IMR-90 (cell line): ENCODE data around the gene GOLGA6A. TPM values are rescaled to one million over a fixed set of nuclear protein-coding genes. Genes with fewer than 3 reads are reported as not detected.

Experiments used
- ATAC-seq: fragments of 200-7000 bp; cut with Tn5 transposase; 2 replicates; pipeline ENCODE4 v1.9.1; 2020; ENCODE audit warnings: low read depth, mild to moderate bottlenecking, moderate library complexity
- BruUV-seq: library from RNA; stranded (reverse); fragments of 400-500 nt; replicated peaks from 2 replicates; lab custom pipeline; 2021; lab: Mats Ljungman, UMichigan
- CTCF ChIA-PET: fragments of 300-600 bp; formaldehyde crosslinking; extraction: SDS; loops from one replicate; lab custom pipeline; 2021; ENCODE audit warnings: antibody characterized with exemption; lab: Yijun Ruan, JAX
- POLR2A ChIA-PET: fragments of 300-600 bp; sonication (Branson Sonifier 250); formaldehyde crosslinking; loops from one replicate; lab custom pipeline; 2022; ENCODE audit warnings: antibody characterized with exemption; ENCODE audit not compliant: unreplicated experiment; lab: Charles Lee
- DNase-seq: peaks from one replicate; pipeline ENCODE4 v3.0.0; 2013
- H2AFZ ChIP-seq: replicated peaks from 2 replicates; pipeline ENCODE3; 2013; ENCODE audit warnings: low read length, mild to moderate bottlenecking; ENCODE audit not compliant: poor library complexity
- H2AK5ac ChIP-seq: 2 replicates; pipeline ENCODE4 v1.6.1; 2013; ENCODE audit warnings: low read depth, low read length, inconsistent platforms
- H2AK9ac ChIP-seq: replicated peaks from 2 replicates; pipeline ENCODE3; 2013; ENCODE audit warnings: mild to moderate bottlenecking, low read depth, low read length, moderate library complexity; ENCODE audit not compliant: poor library complexity
- H2BK120ac ChIP-seq: 2 replicates; pipeline ENCODE4 v1.6.1; 2013; ENCODE audit warnings: low read depth, low read length, inconsistent platforms
- H2BK15ac ChIP-seq: 3 replicates; pipeline ENCODE4 v1.6.1; 2013; ENCODE audit warnings: low read depth, low read length, inconsistent platforms
- H2BK20ac ChIP-seq: 2 replicates; pipeline ENCODE4 v1.6.1; 2013; ENCODE audit warnings: low read depth, mild to moderate bottlenecking, inconsistent platforms, low read length, moderate library complexity
- H2BK5ac ChIP-seq: 2 replicates; pipeline ENCODE4 v1.6.1; 2013; ENCODE audit warnings: mild to moderate bottlenecking, low read depth, low read length, inconsistent platforms; ENCODE audit not compliant: poor library complexity, severe bottlenecking
- H3K14ac ChIP-seq: replicated peaks from 2 replicates; pipeline ENCODE4 v1.6.1; 2013; ENCODE audit warnings: low read depth, low read length, inconsistent platforms
- H3K18ac ChIP-seq: 2 replicates; pipeline ENCODE4 v1.6.1; 2013; ENCODE audit warnings: low read depth, low read length, control low read depth
- H3K23ac ChIP-seq: 2 replicates; pipeline ENCODE4 v1.6.1; 2013; ENCODE audit warnings: low read depth, low read length, inconsistent platforms
- H3K27ac ChIP-seq: 2 replicates; pipeline ENCODE4 v1.5.1; 2013; ENCODE audit warnings: mild to moderate bottlenecking, control low read depth, low read length; ENCODE audit not compliant: insufficient read depth
- H3K27me3 ChIP-seq: 2 replicates; pipeline ENCODE4 v1.6.1; 2013; ENCODE audit warnings: low read length; ENCODE audit not compliant: control insufficient read depth, insufficient read depth
- H3K36me3 ChIP-seq: 2 replicates; pipeline ENCODE4 v1.6.1; 2013; ENCODE audit warnings: low read length, mixed read lengths; ENCODE audit not compliant: control insufficient read depth, insufficient read depth
- H3K4ac ChIP-seq: 2 replicates; pipeline ENCODE4 v1.6.1; 2013; ENCODE audit warnings: low read depth, low read length, inconsistent platforms
- H3K4me1 ChIP-seq: 2 replicates; pipeline ENCODE4 v1.6.1; 2013; ENCODE audit warnings: low read length, mixed read lengths; ENCODE audit not compliant: control insufficient read depth, insufficient read depth
- H3K4me2 ChIP-seq: 2 replicates; pipeline ENCODE4 v1.6.1; 2013; ENCODE audit warnings: low read depth, mild to moderate bottlenecking, control low read depth, low read length, moderate library complexity
- H3K4me3 ChIP-seq: 2 replicates; pipeline ENCODE4 v1.5.1; 2013; ENCODE audit warnings: low read depth, mild to moderate bottlenecking, control low read depth, low read length, moderate library complexity; ENCODE audit not compliant: insufficient read depth
- H3K56ac ChIP-seq: 2 replicates; pipeline ENCODE4 v1.6.1; 2013; ENCODE audit warnings: low read length, inconsistent platforms; ENCODE audit not compliant: insufficient read depth; ENCODE audit errors: extremely low read depth
- H3K79me1 ChIP-seq, 2 experiments: 2 replicates each; pipeline ENCODE4 v1.6.1; 2013; ENCODE audit warnings: low read length in 2 of 2, inconsistent platforms in 1 of 2, low read depth in 1 of 2
- H3K9ac ChIP-seq: 2 replicates; pipeline ENCODE4 v1.6.1; 2013; ENCODE audit warnings: low read depth, low read length, control low read depth
- H3K9me1 ChIP-seq: 2 replicates; pipeline ENCODE4 v1.6.1; 2013; ENCODE audit warnings: low read length, inconsistent platforms; ENCODE audit not compliant: insufficient read depth
- H3K9me3 ChIP-seq: 2 replicates; pipeline ENCODE4 v1.6.1; 2013; ENCODE audit warnings: low read length; ENCODE audit not compliant: control insufficient read depth, insufficient read depth
- H4K20me1 ChIP-seq: 2 replicates; pipeline ENCODE4 v1.6.1; 2013; ENCODE audit warnings: low read length, inconsistent platforms; ENCODE audit not compliant: insufficient read depth
- H4K5ac ChIP-seq: 2 replicates; pipeline ENCODE4 v1.6.1; 2013; ENCODE audit warnings: mild to moderate bottlenecking, low read depth, low read length, control low read depth
- H4K8ac ChIP-seq, 2 experiments: 2 replicates each; pipeline ENCODE4 v1.6.1; 2013; ENCODE audit warnings: low read depth in 2 of 2, low read length in 2 of 2, control low read depth in 1 of 2, inconsistent platforms in 1 of 2
- H4K91ac ChIP-seq: 2 replicates; pipeline ENCODE4 v1.6.1; 2013; ENCODE audit warnings: low read depth, low read length, inconsistent platforms; ENCODE audit not compliant: insufficient read depth
- CEBPB ChIP-seq: IDR thresholded peaks from 2 replicates; pipeline ENCODE4 v1.6.1; 2012; ENCODE audit warnings: low read depth, low read length, improper control_type of control experiment
- CTCF ChIP-seq: conservative IDR thresholded peaks from 2 replicates; pipeline ENCODE4 v1.5.1; 2012; ENCODE audit warnings: mild to moderate bottlenecking, low read depth, low read length, improper control_type of control experiment
- ELK1 ChIP-seq: fragments of 150-350 bp; IDR thresholded peaks from 2 replicates; pipeline ENCODE4 v1.6.1; 2016; ENCODE audit warnings: low read depth, mild to moderate bottlenecking, low read length, moderate library complexity, borderline replicate concordance
- FOS ChIP-seq: fragments of 150-350 bp; IDR thresholded peaks from 2 replicates; pipeline ENCODE4 v1.6.1; 2016; ENCODE audit warnings: low read depth, low read length
- MAZ ChIP-seq: IDR thresholded peaks from 2 replicates; pipeline ENCODE4 v1.6.1; 2012; ENCODE audit warnings: low read depth, mild to moderate bottlenecking, low read length, improper control_type of control experiment, moderate library complexity, borderline replicate concordance
- MXI1 ChIP-seq: IDR thresholded peaks from 2 replicates; pipeline ENCODE4 v1.6.1; 2012; ENCODE audit warnings: low read depth, mild to moderate bottlenecking, low read length, moderate library complexity, borderline replicate concordance
- NFE2L2 ChIP-seq: fragments of 150-350 bp; IDR thresholded peaks from 2 replicates; pipeline ENCODE4 v1.6.1; 2016; ENCODE audit warnings: low read depth, mild to moderate bottlenecking, low read length
- POLR2A ChIP-seq: IDR thresholded peaks from 2 replicates; pipeline ENCODE4 v1.6.1; 2012; ENCODE audit warnings: mild to moderate bottlenecking, low read depth, low read length
- RCOR1 ChIP-seq: IDR thresholded peaks from 2 replicates; pipeline ENCODE4 v1.6.1; 2012; ENCODE audit warnings: mild to moderate bottlenecking, low read length, improper control_type of control experiment; ENCODE audit not compliant: insufficient replicate concordance
- RFX5 ChIP-seq: IDR thresholded peaks from 2 replicates; pipeline ENCODE4 v1.8.0; 2012; ENCODE audit warnings: low read depth, mild to moderate bottlenecking, low read length, moderate library complexity
- SMC3 ChIP-seq: fragments of 150-350 bp; IDR thresholded peaks from 2 replicates; pipeline ENCODE4 v1.6.1; 2016; ENCODE audit warnings: low read depth, mild to moderate bottlenecking, antibody characterized with exemption, low read length, moderate library complexity
- WGBS, 2 experiments: methylation state at CpG; one replicate each; pipeline versions ENCODE4 v1.1.5 to v1.1.7; 2013; ENCODE audit warnings: missing lambda C conversion rate in 2 of 2; ENCODE audit not compliant: insufficient read length in 1 of 2; ENCODE audit errors: extremely low coverage in 2 of 2; 5-methylcytosine and 5-hydroxymethylcytosine counted together
- dilution Hi-C: fragments of 300-500 bp; cut with HindIII; formaldehyde crosslinking; loops from one replicate; pipeline ENCODE4 v1.14.3; 2018; ENCODE audit warnings: low sequenced_read_pairs; ENCODE audit not compliant: unreplicated experiment
- in situ Hi-C: fragments of 300-500 bp; cut with MboI; formaldehyde crosslinking; loops from 3 replicates; pipeline ENCODE4 v1.14.3; 2019; ENCODE audit warnings: low sequenced_read_pairs, inconsistent platforms, mixed read lengths
- intact Hi-C: fragments of 100-400 bp; cut with micrococcal nuclease; formaldehyde crosslinking; loops from 2 replicates; pipeline ENCODE4 v1.10.0; 2022
- polyA plus RNA-seq, 3 experiments: library from polyadenylated mRNA; depleted of rRNA; stranded (reverse); fragments of >200 nt; gene quantifications; 2 replicates each; pipeline ENCODE4 v1.2.3, GENCODE V29; 2012; ENCODE audit warnings: low replicate concordance in 1 of 3
- total RNA-seq: library from RNA; depleted of rRNA; stranded (reverse); fragments of >200 nt; gene quantifications from 2 replicates; pipeline ENCODE4 v1.2.3, GENCODE V29; 2012

Gene GOLGA6A
- total and polyA plus RNA-seq, 2 of the 4 experiments (the other 2 are of a cell fraction): not detected

DNA sequence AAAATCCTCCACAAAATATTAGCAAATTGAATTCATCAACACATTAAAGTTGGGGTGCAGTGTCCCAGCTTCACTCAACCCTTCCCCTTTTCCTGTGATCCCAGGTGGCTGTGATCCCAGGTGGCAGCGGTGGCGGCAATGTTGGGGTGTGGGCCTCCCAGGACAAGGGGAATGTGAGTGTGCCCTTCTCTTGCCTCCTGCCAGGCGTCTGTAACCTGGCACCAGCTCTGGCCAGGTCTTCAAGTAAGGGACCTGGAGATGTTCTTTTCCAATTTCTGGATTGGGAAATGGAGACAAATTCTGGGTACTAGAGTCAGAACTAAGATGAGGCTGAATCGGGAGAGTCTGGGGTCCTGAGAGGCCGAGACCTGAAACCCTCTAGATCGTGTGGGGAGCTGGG is 20.1 kb downstream of the GOLGA6A start:
- H2BK15ac ChIP-seq: no peak overlapping the region
- ChIA-PET CTCF (no interaction called here), POLR2A (no interaction called here)
- no peaks in the 10 kb centered on the region for H3K4me1 ChIP-seq
- no peaks in the 10 kb centered on the region for H3K36me3 ChIP-seq
- H2BK5ac ChIP-seq: no peak overlapping the region
- in situ Hi-C loops (no loop called here), intact Hi-C loops (no loop called here), dilution Hi-C loops (no loop called here)
- no peak overlapping the region for H4K5ac ChIP-seq
- no peak overlapping the region for H4K91ac ChIP-seq
- H3K56ac ChIP-seq: no peak overlapping the region
- peaks cover 4% of the 10 kb centered on the region; the same call in 1 of the 2 replicates for H3K9me3 ChIP-seq
- no peak overlapping the region for H4K8ac ChIP-seq
- no peak overlapping the region for H3K4me3 ChIP-seq
- no peak overlapping the region for H2BK120ac ChIP-seq
- no peak overlapping the region for H3K27ac ChIP-seq
- no peaks in the 10 kb centered on the region for H4K20me1 ChIP-seq
- TF ChIP-seq CTCF (no peak), RFX5 (no peak), MXI1 (no peak), NFE2L2 (no peak), CEBPB (no peak), SMC3 (no peak), MAZ (no peak), FOS (no peak), ELK1 (no peak), POLR2A (no peak), RCOR1 (no peak)
- no peaks in the 10 kb centered on the region for H3K9me1 ChIP-seq
- H3K4ac ChIP-seq: no peak overlapping the region
- DNase-seq: no peak
- BruUV-seq: no TSS peak
- no peak overlapping the region for H2AK5ac ChIP-seq
- no peak overlapping the region for H3K14ac ChIP-seq
- H3K9ac ChIP-seq: no peak overlapping the region
- H3K4me2 ChIP-seq: no peak overlapping the region
- no peak for ATAC-seq
- H3K23ac ChIP-seq: no peak overlapping the region
- peaks cover 30% of the 10 kb centered on the region for H3K27me3 ChIP-seq
- H2AFZ ChIP-seq: no peak overlapping the region
- H2AK9ac ChIP-seq: no peak overlapping the region
- no peak overlapping the region for H2BK20ac ChIP-seq
- no peak overlapping the region for H3K18ac ChIP-seq
- H3K79me1 ChIP-seq: no peaks in the 10 kb centered on the region
- WGBS, 2 experiments: 100% methylated on average over 1 of the region's 6 CpGs; no CpG with 5 or more reads in 1 of the 2 experiments
